Measurements from ENCODE around the gene ME3. TPM values are rescaled to one million over a fixed set of nuclear protein-coding genes. Genes with fewer than 3 reads are reported as not detected.

Gene ME3
- polyA plus RNA-seq, 4 donors: 5.1 to 21.4 (median 7.3) TPM

GRCh38 chr11:86464509-86465221 lies 207.8 kb downstream of the ME3 start:
- H3K36me3 ChIP-seq (ENCODE audit: control insufficient read depth in 3 of 3, insufficient read depth in 2 of 3, low read depth in 1 of 3, low read length in 3 of 3): peaks cover 0 to 19% (median 0%) of the 10 kb centered on the region in 3 donors
- no peaks in the 10 kb centered on the region for H3K27me3 ChIP-seq (ENCODE audit: control insufficient read depth in 3 of 3, insufficient read depth in 3 of 3, low read length in 3 of 3)
- WGBS, 3 donors: 90 to 94% (median 92%) methylated on average over 5 of the region's 5 CpGs
- DNase-seq: no peak
- FAIRE-seq: no peak
- no peaks in the 10 kb centered on the region for H3K9me3 ChIP-seq (ENCODE audit: control insufficient read depth in 2 of 2, insufficient read depth in 1 of 2, low read depth in 1 of 2, low read length in 1 of 2)
- H3K27ac ChIP-seq (ENCODE audit: low read depth in 1 of 3, low read length in 2 of 3): no peak overlapping the region
- no peaks in the 10 kb centered on the region for H3K4me1 ChIP-seq (ENCODE audit: control insufficient read depth in 3 of 3, insufficient read depth in 2 of 3, low read depth in 1 of 3, low read length in 2 of 3)
- no peak overlapping the region for H3K4me3 ChIP-seq (ENCODE audit: low read depth in 1 of 3, low read length in 3 of 3)

- no peak overlapping the region for H3K4me3 ChIP-seq (ENCODE audit: low read depth in 1 of 3, low read length in 3 of 3)
- no peak overlapping the region for H3K27ac ChIP-seq (ENCODE audit: low read depth in 1 of 3, low read length in 2 of 3)
- no peaks in the 10 kb centered on the region for H3K4me1 ChIP-seq (ENCODE audit: control insufficient read depth in 3 of 3, insufficient read depth in 2 of 3, low read depth in 1 of 3, low read length in 2 of 3)
- FAIRE-seq (no peak), DNase-seq (no peak)
- WGBS, 3 donors: 95 to 97% (median 96%) methylated on average over 5 of the region's 5 CpGs
- no peaks in the 10 kb centered on the region for H3K9me3 ChIP-seq (ENCODE audit: control insufficient read depth in 2 of 2, insufficient read depth in 1 of 2, low read depth in 1 of 2, low read length in 1 of 2)
- no peaks in the 10 kb centered on the region for H3K27me3 ChIP-seq (ENCODE audit: control insufficient read depth in 3 of 3, insufficient read depth in 3 of 3, low read length in 3 of 3)
- peaks cover 0 to 19% (median 0%) of the 10 kb centered on the region in 3 donors for H3K36me3 ChIP-seq (ENCODE audit: control insufficient read depth in 3 of 3, insufficient read depth in 2 of 3, low read depth in 1 of 3, low read length in 3 of 3)
Measured at GRCh38 chr11:86463955-86464354, 208.5 kb downstream of the ME3 start.

- peaks cover 0 to 19% (median 0%) of the 10 kb centered on the region in 3 donors for H3K36me3 ChIP-seq (ENCODE audit: control insufficient read depth in 3 of 3, insufficient read depth in 2 of 3, low read depth in 1 of 3, low read length in 3 of 3)
- H3K27ac ChIP-seq (ENCODE audit: low read depth in 1 of 3, low read length in 2 of 3): no peak overlapping the region
- no peaks in the 10 kb centered on the region for H3K4me1 ChIP-seq (ENCODE audit: control insufficient read depth in 3 of 3, insufficient read depth in 2 of 3, low read depth in 1 of 3, low read length in 2 of 3)
- FAIRE-seq (no peak), DNase-seq (no peak)
- H3K9me3 ChIP-seq (ENCODE audit: control insufficient read depth in 2 of 2, insufficient read depth in 1 of 2, low read depth in 1 of 2, low read length in 1 of 2): no peaks in the 10 kb centered on the region
- 78 to 91% (median 88%) methylated on average over 7 of the region's 7 CpGs for WGBS, 3 donors
- no peak overlapping the region for H3K4me3 ChIP-seq (ENCODE audit: low read depth in 1 of 3, low read length in 3 of 3)
- no peaks in the 10 kb centered on the region for H3K27me3 ChIP-seq (ENCODE audit: control insufficient read depth in 3 of 3, insufficient read depth in 3 of 3, low read length in 3 of 3)
Measured at GRCh38 chr11:86463120-86463519, 209.3 kb downstream of the ME3 start.

GRCh38 chr11:86461892-86462291 lies 210.5 kb downstream of the ME3 start:
- no peaks in the 10 kb centered on the region for H3K27me3 ChIP-seq (ENCODE audit: control insufficient read depth in 3 of 3, insufficient read depth in 3 of 3, low read length in 3 of 3)
- peaks cover 0 to 19% (median 0%) of the 10 kb centered on the region in 3 donors for H3K36me3 ChIP-seq (ENCODE audit: control insufficient read depth in 3 of 3, insufficient read depth in 2 of 3, low read depth in 1 of 3, low read length in 3 of 3)
- H3K4me1 ChIP-seq (ENCODE audit: control insufficient read depth in 3 of 3, insufficient read depth in 2 of 3, low read depth in 1 of 3, low read length in 2 of 3): no peaks in the 10 kb centered on the region
- no peaks in the 10 kb centered on the region for H3K9me3 ChIP-seq (ENCODE audit: control insufficient read depth in 2 of 2, insufficient read depth in 1 of 2, low read depth in 1 of 2, low read length in 1 of 2)
- no peak overlapping the region for H3K4me3 ChIP-seq (ENCODE audit: low read depth in 1 of 3, low read length in 3 of 3)
- WGBS, 3 donors: 95 to 100% (median 98%) methylated on average over 1 of the region's 1 CpG
- FAIRE-seq: no peak
- H3K27ac ChIP-seq (ENCODE audit: low read depth in 1 of 3, low read length in 2 of 3): no peak overlapping the region
- no peak for DNase-seq

- Histone ChIP-seq H3K4me3 (ENCODE audit: low read depth in 1 of 3, low read length in 3 of 3) (no peak overlapping the region), H3K27ac (ENCODE audit: low read depth in 1 of 3, low read length in 2 of 3) (no peak overlapping the region), H3K27me3 (ENCODE audit: control insufficient read depth in 3 of 3, insufficient read depth in 3 of 3, low read length in 3 of 3) (no peaks in the 10 kb centered on the region), H3K36me3 (ENCODE audit: control insufficient read depth in 3 of 3, insufficient read depth in 2 of 3, low read depth in 1 of 3, low read length in 3 of 3) (peaks cover 0 to 19% (median 0%) of the 10 kb centered on the region in 3 donors), H3K4me1 (ENCODE audit: control insufficient read depth in 3 of 3, insufficient read depth in 2 of 3, low read depth in 1 of 3, low read length in 2 of 3) (no peaks in the 10 kb centered on the region), H3K9me3 (ENCODE audit: control insufficient read depth in 2 of 2, insufficient read depth in 1 of 2, low read depth in 1 of 2, low read length in 1 of 2) (no peaks in the 10 kb centered on the region)
- 68 to 80% (median 80%) methylated on average over 9 of the region's 9 CpGs for WGBS, 3 donors
- no peak for DNase-seq
- FAIRE-seq: no peak
Measured at GRCh38 chr11:86460461-86461385, 211.7 kb downstream of the ME3 start.

GRCh38 chr11:86459682-86460460 lies 212.5 kb downstream of the ME3 start:
- 64 to 79% (median 74%) methylated on average over 3 of the region's 3 CpGs for WGBS, 3 donors
- H3K4me1 ChIP-seq (ENCODE audit: control insufficient read depth in 3 of 3, insufficient read depth in 2 of 3, low read depth in 1 of 3, low read length in 2 of 3): no peaks in the 10 kb centered on the region
- no peak overlapping the region for H3K27ac ChIP-seq (ENCODE audit: low read depth in 1 of 3, low read length in 2 of 3)

GRCh38 chr11:86459002-86459385 lies 213.4 kb downstream of the ME3 start:
- no peaks in the 10 kb centered on the region for H3K9me3 ChIP-seq (ENCODE audit: control insufficient read depth in 2 of 2, insufficient read depth in 1 of 2, low read depth in 1 of 2, low read length in 1 of 2)
- H3K4me3 ChIP-seq (ENCODE audit: low read depth in 1 of 3, low read length in 3 of 3): no peak overlapping the region
- H3K4me1 ChIP-seq (ENCODE audit: control insufficient read depth in 3 of 3, insufficient read depth in 2 of 3, low read depth in 1 of 3, low read length in 2 of 3): no peaks in the 10 kb centered on the region
- WGBS, 3 donors: 88 to 97% (median 94%) methylated on average over 1 of the region's 1 CpG
- H3K36me3 ChIP-seq (ENCODE audit: control insufficient read depth in 3 of 3, insufficient read depth in 2 of 3, low read depth in 1 of 3, low read length in 3 of 3): peaks cover 0 to 19% (median 0%) of the 10 kb centered on the region in 3 donors
- H3K27ac ChIP-seq (ENCODE audit: low read depth in 1 of 3, low read length in 2 of 3): peak overlapping the region in 1 of 3 donors; percentile 37
- FAIRE-seq (no peak), DNase-seq (no peak)
- no peaks in the 10 kb centered on the region for H3K27me3 ChIP-seq (ENCODE audit: control insufficient read depth in 3 of 3, insufficient read depth in 3 of 3, low read length in 3 of 3)

More at GRCh38 chr11:86459682-86460460, 212.5 kb downstream of the ME3 start:
- DNase-seq: no peak
- no peak for FAIRE-seq
- H3K36me3 ChIP-seq (ENCODE audit: control insufficient read depth in 3 of 3, insufficient read depth in 2 of 3, low read depth in 1 of 3, low read length in 3 of 3): peaks cover 0 to 19% (median 0%) of the 10 kb centered on the region in 3 donors
- no peaks in the 10 kb centered on the region for H3K9me3 ChIP-seq (ENCODE audit: control insufficient read depth in 2 of 2, insufficient read depth in 1 of 2, low read depth in 1 of 2, low read length in 1 of 2)
- no peaks in the 10 kb centered on the region for H3K27me3 ChIP-seq (ENCODE audit: control insufficient read depth in 3 of 3, insufficient read depth in 3 of 3, low read length in 3 of 3)
- H3K4me3 ChIP-seq (ENCODE audit: low read depth in 1 of 3, low read length in 3 of 3): no peak overlapping the region
